ENCODE data around the gene RPS6KA5.

The RPS6KA5 gene

GRCh38 chr14:90968025-90968424, 92.4 kb downstream of the RPS6KA5 start:
- ATAC-seq (ENCODE audit: insufficient read depth, low read depth): no peak
- no peak for DNase-seq
- no peak overlapping the region for H3K4me2 ChIP-seq (ENCODE audit: insufficient read depth, low read length)

GRCh38 chr14:90966493-90966892, 93.9 kb downstream of the RPS6KA5 start:
- no peak overlapping the region for H3K9ac ChIP-seq (ENCODE audit: low read depth, low read length)
- TF ChIP-seq, protein P1, sequence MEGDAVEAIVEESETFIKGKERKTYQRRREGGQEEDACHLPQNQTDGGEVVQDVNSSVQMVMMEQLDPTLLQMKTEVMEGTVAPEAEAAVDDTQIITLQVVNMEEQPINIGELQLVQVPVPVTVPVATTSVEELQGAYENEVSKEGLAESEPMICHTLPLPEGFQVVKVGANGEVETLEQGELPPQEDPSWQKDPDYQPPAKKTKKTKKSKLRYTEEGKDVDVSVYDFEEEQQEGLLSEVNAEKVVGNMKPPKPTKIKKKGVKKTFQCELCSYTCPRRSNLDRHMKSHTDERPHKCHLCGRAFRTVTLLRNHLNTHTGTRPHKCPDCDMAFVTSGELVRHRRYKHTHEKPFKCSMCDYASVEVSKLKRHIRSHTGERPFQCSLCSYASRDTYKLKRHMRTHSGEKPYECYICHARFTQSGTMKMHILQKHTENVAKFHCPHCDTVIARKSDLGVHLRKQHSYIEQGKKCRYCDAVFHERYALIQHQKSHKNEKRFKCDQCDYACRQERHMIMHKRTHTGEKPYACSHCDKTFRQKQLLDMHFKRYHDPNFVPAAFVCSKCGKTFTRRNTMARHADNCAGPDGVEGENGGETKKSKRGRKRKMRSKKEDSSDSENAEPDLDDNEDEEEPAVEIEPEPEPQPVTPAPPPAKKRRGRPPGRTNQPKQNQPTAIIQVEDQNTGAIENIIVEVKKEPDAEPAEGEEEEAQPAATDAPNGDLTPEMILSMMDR (IDR thresholded peaks at IDR 0.05; ENCODE audit: borderline replicate concordance, extremely low read depth, low read length, poor library complexity, severe bottlenecking): no peak
- TF ChIP-seq EZH2 (IDR thresholded peaks at IDR 0.05; ENCODE audit: borderline replicate concordance, low read depth, low read length, severe bottlenecking): no peak
- H3K4me1 ChIP-seq (ENCODE audit: insufficient read depth, low read length): no peaks in the 10 kb centered on the region
- H3K27me3 ChIP-seq (ENCODE audit: insufficient read depth, low read length, poor library complexity): no peaks in the 10 kb centered on the region
- ATAC-seq (ENCODE audit: insufficient read depth, low read depth) (no peak), DNase-seq (no peak)
- H3K4me2 ChIP-seq (ENCODE audit: insufficient read depth, low read length): no peak overlapping the region
- H3K4me3 ChIP-seq (ENCODE audit: low read depth in 1 of 2, low read length in 2 of 2): no peak overlapping the region
- no peaks in the 10 kb centered on the region for H3K79me2 ChIP-seq (ENCODE audit: insufficient read depth, low read length)
- no peaks in the 10 kb centered on the region for H3K36me3 ChIP-seq (ENCODE audit: insufficient read depth, low read length)
- H2AFZ ChIP-seq (ENCODE audit: low read depth, low read length): no peak overlapping the region
- no peaks in the 10 kb centered on the region for H3K9me3 ChIP-seq (ENCODE audit: insufficient read depth, low read length, severe bottlenecking)
- no peaks in the 10 kb centered on the region for H4K20me1 ChIP-seq (ENCODE audit: insufficient read depth, low read length)
- H3K27ac ChIP-seq (ENCODE audit: low read length): no peak overlapping the region

More at GRCh38 chr14:90968025-90968424, 92.4 kb downstream of the RPS6KA5 start:
- Histone ChIP-seq H3K27me3 (ENCODE audit: insufficient read depth, low read length, poor library complexity) (no peaks in the 10 kb centered on the region), H3K4me3 (ENCODE audit: low read depth in 1 of 2, low read length in 2 of 2) (no peak overlapping the region), H3K36me3 (ENCODE audit: insufficient read depth, low read length) (no peaks in the 10 kb centered on the region), H4K20me1 (ENCODE audit: insufficient read depth, low read length) (no peaks in the 10 kb centered on the region), H3K4me1 (ENCODE audit: insufficient read depth, low read length) (no peaks in the 10 kb centered on the region), H3K79me2 (ENCODE audit: insufficient read depth, low read length) (no peaks in the 10 kb centered on the region), H2AFZ (ENCODE audit: low read depth, low read length) (no peak overlapping the region), H3K9me3 (ENCODE audit: insufficient read depth, low read length, severe bottlenecking) (no peaks in the 10 kb centered on the region), H3K9ac (ENCODE audit: low read depth, low read length) (no peak overlapping the region), H3K27ac (ENCODE audit: low read length) (no peak overlapping the region)
- TF ChIP-seq, protein P1 (IDR thresholded peaks at IDR 0.05; ENCODE audit: borderline replicate concordance, extremely low read depth, low read length, poor library complexity, severe bottlenecking): no peak
- TF ChIP-seq EZH2 (IDR thresholded peaks at IDR 0.05; ENCODE audit: borderline replicate concordance, low read depth, low read length, severe bottlenecking): no peak

- no peaks in the 10 kb centered on the region for H4K20me1 ChIP-seq (ENCODE audit: insufficient read depth, low read length)
- H3K27ac ChIP-seq (ENCODE audit: low read length): no peak overlapping the region
- H3K27me3 ChIP-seq (ENCODE audit: insufficient read depth, low read length, poor library complexity): no peaks in the 10 kb centered on the region
- no peak overlapping the region for H3K4me3 ChIP-seq (ENCODE audit: low read depth in 1 of 2, low read length in 2 of 2)
- ATAC-seq (ENCODE audit: insufficient read depth, low read depth): no peak
- no peaks in the 10 kb centered on the region for H3K79me2 ChIP-seq (ENCODE audit: insufficient read depth, low read length)
- TF ChIP-seq, protein P1 (IDR thresholded peaks at IDR 0.05; ENCODE audit: borderline replicate concordance, extremely low read depth, low read length, poor library complexity, severe bottlenecking): no peak
- TF ChIP-seq EZH2 (IDR thresholded peaks at IDR 0.05; ENCODE audit: borderline replicate concordance, low read depth, low read length, severe bottlenecking): no peak
- no peak overlapping the region for H3K4me2 ChIP-seq (ENCODE audit: insufficient read depth, low read length)
- H2AFZ ChIP-seq (ENCODE audit: low read depth, low read length): no peak overlapping the region
- no peaks in the 10 kb centered on the region for H3K9me3 ChIP-seq (ENCODE audit: insufficient read depth, low read length, severe bottlenecking)
- H3K36me3 ChIP-seq (ENCODE audit: insufficient read depth, low read length): no peaks in the 10 kb centered on the region
- no peak for DNase-seq
- H3K4me1 ChIP-seq (ENCODE audit: insufficient read depth, low read length): no peaks in the 10 kb centered on the region
- H3K9ac ChIP-seq (ENCODE audit: low read depth, low read length): no peak overlapping the region
Observed at GRCh38 chr14:90965765-90966164, 94.7 kb downstream of the RPS6KA5 start.

- DNase-seq (no peak), ATAC-seq (ENCODE audit: insufficient read depth, low read depth) (no peak)
- no peak overlapping the region for H2AFZ ChIP-seq (ENCODE audit: low read depth, low read length)
- H3K4me1 ChIP-seq (ENCODE audit: insufficient read depth, low read length): no peaks in the 10 kb centered on the region
- H3K27me3 ChIP-seq (ENCODE audit: insufficient read depth, low read length, poor library complexity): no peaks in the 10 kb centered on the region
- TF ChIP-seq EZH2 (IDR thresholded peaks at IDR 0.05; ENCODE audit: borderline replicate concordance, low read depth, low read length, severe bottlenecking): no peak
- TF ChIP-seq, protein P1 (IDR thresholded peaks at IDR 0.05; ENCODE audit: borderline replicate concordance, extremely low read depth, low read length, poor library complexity, severe bottlenecking): no peak
- no peaks in the 10 kb centered on the region for H3K36me3 ChIP-seq (ENCODE audit: insufficient read depth, low read length)
- H3K79me2 ChIP-seq (ENCODE audit: insufficient read depth, low read length): no peaks in the 10 kb centered on the region
- H3K9ac ChIP-seq (ENCODE audit: low read depth, low read length): no peak overlapping the region
- no peak overlapping the region for H3K4me2 ChIP-seq (ENCODE audit: insufficient read depth, low read length)
- H4K20me1 ChIP-seq (ENCODE audit: insufficient read depth, low read length): no peaks in the 10 kb centered on the region
- no peak overlapping the region for H3K27ac ChIP-seq (ENCODE audit: low read length)
- peaks cover 3% of the 10 kb centered on the region for H3K9me3 ChIP-seq (ENCODE audit: insufficient read depth, low read length, severe bottlenecking)
- no peak overlapping the region for H3K4me3 ChIP-seq (ENCODE audit: low read depth in 1 of 2, low read length in 2 of 2)
Observed at GRCh38 chr14:90963343-90963742, 97.1 kb downstream of the RPS6KA5 start.
